GM21576 (cell line): Measurements from ENCODE around the gene BSDC1.
A peak's percentile ranks its signal among the peaks of the same experiment; 100 is the strongest.
"Not testable (repeated sequence)": the region's sequence is repeated elsewhere in the genome, so short reads cannot be mapped to it uniquely, and the experiment has no call there.

Experiments
- ATAC-seq: cut with Tn5 transposase; IDR thresholded peaks from one replicate; pipeline ENCODE4 v1.9.1; 2021; ENCODE audit warnings: mild to moderate bottlenecking, moderate library complexity; ENCODE audit not compliant: unreplicated experiment

Gene BSDC1

GRCh38 chr1:32394141-32394889 is at the start of gene BSDC1:
BSDC1 (minus strand) TSS chr1:32394441; CDS start chr1:32394414, 27 bp downstream.
- peak; percentile 96 for ATAC-seq

- not testable (repeated sequence) for ATAC-seq
Observed at GRCh38 chr1:32441467-32441866, 47.2 kb upstream of the BSDC1 start.

GRCh38 chr1:32438777-32439176 is 44.5 kb upstream of the BSDC1 start:
- not testable (repeated sequence) for ATAC-seq

GRCh38 chr1:32438136-32438535 is 43.9 kb upstream of the BSDC1 start:
- no peak for ATAC-seq

- ATAC-seq, result no peak
Observed at GRCh38 chr1:32431736-32432400, 37.6 kb upstream of the BSDC1 start.

- ATAC-seq, result no peak
Observed at GRCh38 chr1:32427264-32427963, 33.2 kb upstream of the BSDC1 start.

- no peak for ATAC-seq
Observed at GRCh38 chr1:32426489-32427255, 32.4 kb upstream of the BSDC1 start.

- no peak for ATAC-seq
Observed at GRCh38 chr1:32421775-32422174, 27.5 kb upstream of the BSDC1 start.

GRCh38 chr1:32414186-32414886 is 20.1 kb upstream of the BSDC1 start:
- no peak for ATAC-seq

- no peak for ATAC-seq
Observed at GRCh38 chr1:32413507-32414185, 19.4 kb upstream of the BSDC1 start.

- no peak for ATAC-seq
Observed at GRCh38 chr1:32411261-32411660, 17.0 kb upstream of the BSDC1 start.

- no peak for ATAC-seq
Observed at GRCh38 chr1:32406629-32407111, 12.4 kb upstream of the BSDC1 start.

GRCh38 chr1:32405672-32406467 is 11.6 kb upstream of the BSDC1 start:
- ATAC-seq, result no peak

GRCh38 chr1:32404946-32405345 is 10.7 kb upstream of the BSDC1 start:
- ATAC-seq, result no peak

GRCh38 chr1:32400876-32401631 is 6.8 kb upstream of the BSDC1 start:
- no peak for ATAC-seq

- no peak for ATAC-seq
Observed at GRCh38 chr1:32399843-32400242, 5.6 kb upstream of the BSDC1 start.

- ATAC-seq, result no peak
Observed at GRCh38 chr1:32398401-32398800, 4.2 kb upstream of the BSDC1 start.

GRCh38 chr1:32396524-32396923 is 2.3 kb upstream of the BSDC1 start:
- ATAC-seq, result not testable (repeated sequence)
